ENCODE data around the gene SLC25A42. TPM values are rescaled to one million over a fixed set of nuclear protein-coding genes. Genes with fewer than 3 reads are reported as not detected.

Gene SLC25A42
- total and polyA plus RNA-seq, 2 donors (not counting 3 experiments of a cell fraction or from before 2014, with no cell fraction given) = 6.2 to 6.3 TPM

Other genes with a start within 250 kb of the SLC25A42 start
- gene UPF1, start 232.0 kb upstream of the SLC25A42 start, total RNA-seq = 68.2 and 69.1 TPM in 2 replicates
- gene UPF1, start 232.0 kb upstream of the SLC25A42 start, polyA plus RNA-seq = 50.2 and 65.9 TPM in 2 replicates
- gene CERS1, start 167.8 kb upstream of the SLC25A42 start, total RNA-seq = 3.0 and 4.0 TPM in 2 replicates
- gene CERS1, start 167.8 kb upstream of the SLC25A42 start, polyA plus RNA-seq = 8.5 and 11.0 TPM in 2 replicates
- 239 and 252 TPM in 2 replicates for gene COPE, start 144.6 kb upstream of the SLC25A42 start, total RNA-seq
- 407 and 557 TPM in 2 replicates for gene COPE, start 144.6 kb upstream of the SLC25A42 start, polyA plus RNA-seq
- gene DDX49, start 144.3 kb upstream of the SLC25A42 start, total RNA-seq = 47.7 and 51.9 TPM in 2 replicates
- 60.1 and 61.8 TPM in 2 replicates for gene DDX49, start 144.3 kb upstream of the SLC25A42 start, polyA plus RNA-seq
- gene HOMER3, start 122.8 kb upstream of the SLC25A42 start, total RNA-seq = 131 and 139 TPM in 2 replicates
- 180 and 184 TPM in 2 replicates for gene HOMER3, start 122.8 kb upstream of the SLC25A42 start, polyA plus RNA-seq
- gene SUGP2, start 30.5 kb upstream of the SLC25A42 start, total RNA-seq = 74.4 and 79.7 TPM in 2 replicates
- gene SUGP2, start 30.5 kb upstream of the SLC25A42 start, polyA plus RNA-seq = 43.3 and 44.6 TPM in 2 replicates
- gene ARMC6, start 30.4 kb upstream of the SLC25A42 start, total RNA-seq = 35.4 and 44.7 TPM in 2 replicates
- 33.9 and 42.4 TPM in 2 replicates for gene ARMC6, start 30.4 kb upstream of the SLC25A42 start, polyA plus RNA-seq
- gene TMEM161A, start 74.5 kb downstream of the SLC25A42 start, total RNA-seq = 23.3 and 24.1 TPM in 2 replicates
- 54.9 and 72.6 TPM in 2 replicates for gene TMEM161A, start 74.5 kb downstream of the SLC25A42 start, polyA plus RNA-seq
- 1.2 and 1.3 TPM in 2 replicates for gene MEF2B, start 106.3 kb downstream of the SLC25A42 start, total RNA-seq
- 0.52 and 0.65 TPM in 2 replicates for gene MEF2B, start 106.3 kb downstream of the SLC25A42 start, polyA plus RNA-seq
- 35.6 and 45.8 TPM in 2 replicates for gene BORCS8, start 128.2 kb downstream of the SLC25A42 start, total RNA-seq
- 37.4 and 49.7 TPM in 2 replicates for gene BORCS8, start 128.2 kb downstream of the SLC25A42 start, polyA plus RNA-seq
- gene RFXANK, start 128.3 kb downstream of the SLC25A42 start, total RNA-seq = 105 and 118 TPM in 2 replicates
- gene RFXANK, start 128.3 kb downstream of the SLC25A42 start, polyA plus RNA-seq = 124 and 146 TPM in 2 replicates
- gene NR2C2AP, start 139.4 kb downstream of the SLC25A42 start, total RNA-seq = 16.6 and 17.5 TPM in 2 replicates
- gene NR2C2AP, start 139.4 kb downstream of the SLC25A42 start, polyA plus RNA-seq = 11.9 and 13.4 TPM in 2 replicates
- not detected in 2 replicates for gene NCAN, start 148.0 kb downstream of the SLC25A42 start, total RNA-seq
- not detected in 2 replicates for gene NCAN, start 148.0 kb downstream of the SLC25A42 start, polyA plus RNA-seq
- gene TM6SF2, start 209.3 kb downstream of the SLC25A42 start, total RNA-seq = not detected in 2 replicates
- gene TM6SF2, start 209.3 kb downstream of the SLC25A42 start, polyA plus RNA-seq = 0.10 and 0.21 TPM in 2 replicates